ENCODE data around the gene KLK6. TPM values are rescaled to one million over a fixed set of nuclear protein-coding genes. Genes with fewer than 3 reads are reported as not detected.

The KLK6 gene
- total RNA-seq, 1 experiment from 2014 or later, result 1.5 TPM

DNA sequence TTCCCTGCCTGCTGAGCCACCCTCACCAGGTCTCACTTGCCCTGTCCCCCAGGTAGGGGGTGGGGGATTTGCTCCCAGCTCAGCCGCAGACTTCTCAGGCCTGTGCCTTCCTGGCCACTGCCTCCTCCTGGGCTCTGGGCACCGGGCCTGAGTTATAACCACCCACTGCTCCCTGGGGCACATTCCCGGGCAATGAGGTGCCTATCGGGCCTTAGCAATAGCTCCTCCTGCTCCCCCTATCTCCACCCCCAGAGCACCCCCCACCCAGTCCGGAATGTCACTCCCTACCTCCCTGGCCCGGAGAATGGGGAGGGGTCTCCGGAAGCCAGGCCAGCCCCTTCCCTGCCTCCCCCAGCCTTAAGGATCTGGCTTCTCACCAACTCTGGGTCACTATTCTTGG lies 16.5 kb downstream of the KLK6 start, which contains the start of gene KLK5:
Gene KLK5, minus strand, starts transcription at position 129 of the 400 bp plus-strand sequence. CDS start 381 bp downstream, outside the sequence.
- H3K4me1 Mint-ChIP-seq (ENCODE audit: low read depth, unreplicated experiment), result no peaks in the 10 kb centered on the region
- POLR2A ChIA-PET, result no interaction called here
- no TSS peak for BruUV-seq (replicated peaks)
- no peak within 1 kb of the TSS for H3K4me3 Mint-ChIP-seq (ENCODE audit: unreplicated experiment)
- TF ChIP-seq, protein P1, sequence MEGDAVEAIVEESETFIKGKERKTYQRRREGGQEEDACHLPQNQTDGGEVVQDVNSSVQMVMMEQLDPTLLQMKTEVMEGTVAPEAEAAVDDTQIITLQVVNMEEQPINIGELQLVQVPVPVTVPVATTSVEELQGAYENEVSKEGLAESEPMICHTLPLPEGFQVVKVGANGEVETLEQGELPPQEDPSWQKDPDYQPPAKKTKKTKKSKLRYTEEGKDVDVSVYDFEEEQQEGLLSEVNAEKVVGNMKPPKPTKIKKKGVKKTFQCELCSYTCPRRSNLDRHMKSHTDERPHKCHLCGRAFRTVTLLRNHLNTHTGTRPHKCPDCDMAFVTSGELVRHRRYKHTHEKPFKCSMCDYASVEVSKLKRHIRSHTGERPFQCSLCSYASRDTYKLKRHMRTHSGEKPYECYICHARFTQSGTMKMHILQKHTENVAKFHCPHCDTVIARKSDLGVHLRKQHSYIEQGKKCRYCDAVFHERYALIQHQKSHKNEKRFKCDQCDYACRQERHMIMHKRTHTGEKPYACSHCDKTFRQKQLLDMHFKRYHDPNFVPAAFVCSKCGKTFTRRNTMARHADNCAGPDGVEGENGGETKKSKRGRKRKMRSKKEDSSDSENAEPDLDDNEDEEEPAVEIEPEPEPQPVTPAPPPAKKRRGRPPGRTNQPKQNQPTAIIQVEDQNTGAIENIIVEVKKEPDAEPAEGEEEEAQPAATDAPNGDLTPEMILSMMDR (IDR thresholded peaks at IDR 0.05; ENCODE audit: insufficient read depth in 1 of 2, low read depth in 1 of 2, low read length in 1 of 2, severe bottlenecking in 1 of 2, unreplicated experiment in 1 of 2), result no peak
- H3K27me3 ChIP-seq (replicated peaks; ENCODE audit: control insufficient read depth, insufficient read depth, low read length), result no peaks in the 10 kb centered on the region
- H3K36me3 Mint-ChIP-seq (ENCODE audit: insufficient read depth, unreplicated experiment), result no peaks in the 10 kb centered on the region
- H3K4me1 ChIP-seq, result no peaks in the 10 kb centered on the region
- no peaks in the 10 kb centered on the region for H3K36me3 ChIP-seq (ENCODE audit: control insufficient read depth, insufficient read depth, low read length)
- no peak for DNase-seq
- H3K27me3 Mint-ChIP-seq (ENCODE audit: insufficient read depth, unreplicated experiment), result peaks cover 14% of the 10 kb centered on the region
- CTCF ChIA-PET, result no interaction called here
- H3K27ac Mint-ChIP-seq (ENCODE audit: unreplicated experiment), result no peak within 1 kb of the TSS
- intact Hi-C loops (cut with micrococcal nuclease; ENCODE audit: unreplicated experiment), result no loop called here
- no peaks in the 10 kb centered on the region for H3K9me3 Mint-ChIP-seq (ENCODE audit: unreplicated experiment)
- no peaks in the 10 kb centered on the region for H3K9me3 ChIP-seq
- H3K4me3 ChIP-seq (ENCODE audit: low read depth, low read length), result no peak within 1 kb of the TSS

DNA sequence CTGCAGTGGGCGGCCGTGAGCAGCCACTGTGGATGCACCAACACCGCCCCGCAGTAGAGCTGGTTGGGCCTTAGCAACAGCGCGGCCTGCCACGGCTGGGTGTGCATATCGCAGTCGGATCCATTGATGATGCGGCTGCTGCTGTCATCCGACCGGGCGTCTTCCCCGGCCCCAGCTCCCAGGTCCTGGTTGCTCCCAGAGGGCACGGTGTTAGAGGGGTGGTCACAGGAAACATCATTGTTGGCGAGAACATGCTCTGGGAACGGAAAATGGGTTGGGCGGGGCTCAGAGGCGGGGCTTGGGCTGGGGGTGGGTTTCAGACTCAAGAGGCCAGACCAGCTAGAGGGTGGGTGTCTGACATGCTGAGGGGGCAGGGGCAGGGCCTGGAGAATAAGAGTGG lies 19.5 kb downstream of the KLK6 start:
- Mint-ChIP-seq H3K27ac (ENCODE audit: unreplicated experiment) (no peak overlapping the region), H3K27me3 (ENCODE audit: insufficient read depth, unreplicated experiment) (peaks cover 19% of the 10 kb centered on the region), H3K36me3 (ENCODE audit: insufficient read depth, unreplicated experiment) (no peaks in the 10 kb centered on the region), H3K4me3 (ENCODE audit: unreplicated experiment) (no peak overlapping the region), H3K9me3 (ENCODE audit: unreplicated experiment) (no peaks in the 10 kb centered on the region), H3K4me1 (ENCODE audit: low read depth, unreplicated experiment) (no peaks in the 10 kb centered on the region)
- no peak overlapping the region for H3K4me3 ChIP-seq (ENCODE audit: low read depth, low read length)
- BruUV-seq (replicated peaks), result no TSS peak
- DNase-seq, result no peak
- intact Hi-C loops (cut with micrococcal nuclease; ENCODE audit: unreplicated experiment), result no loop called here
- no peaks in the 10 kb centered on the region for H3K4me1 ChIP-seq
- H3K27me3 ChIP-seq (replicated peaks; ENCODE audit: control insufficient read depth, insufficient read depth, low read length), result no peaks in the 10 kb centered on the region
- H3K9me3 ChIP-seq, result no peaks in the 10 kb centered on the region
- ChIA-PET POLR2A (no interaction called here), CTCF (no interaction called here)
- TF ChIP-seq, protein P1 (IDR thresholded peaks at IDR 0.05; ENCODE audit: insufficient read depth in 1 of 2, low read depth in 1 of 2, low read length in 1 of 2, severe bottlenecking in 1 of 2, unreplicated experiment in 1 of 2), result no peak
- no peaks in the 10 kb centered on the region for H3K36me3 ChIP-seq (ENCODE audit: control insufficient read depth, insufficient read depth, low read length)

DNA sequence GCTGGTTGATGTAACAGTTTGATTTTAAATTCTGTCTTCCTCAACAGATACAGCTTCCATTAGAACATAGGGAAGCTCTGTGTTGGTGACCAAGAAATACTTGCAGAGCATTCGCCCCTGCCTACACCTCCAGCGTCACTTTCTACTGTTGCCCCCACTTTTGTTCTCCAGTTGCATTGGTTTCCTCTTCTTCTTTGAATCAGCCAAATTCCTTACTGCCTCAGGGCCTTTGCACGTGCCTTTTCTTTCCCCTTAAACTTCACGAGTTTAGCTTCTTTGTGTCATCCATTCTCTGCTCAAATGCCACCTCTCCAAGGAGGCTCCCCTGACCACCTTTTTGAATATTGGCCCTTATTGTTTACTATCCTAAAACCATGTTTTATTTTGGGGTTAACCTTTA lies 22.3 kb downstream of the KLK6 start:
- Histone ChIP-seq H3K4me3 (ENCODE audit: low read depth, low read length) (no peak overlapping the region), H3K4me1 (no peaks in the 10 kb centered on the region), H3K27me3 (replicated peaks; ENCODE audit: control insufficient read depth, insufficient read depth, low read length) (no peaks in the 10 kb centered on the region), H3K9me3 (no peaks in the 10 kb centered on the region), H3K36me3 (ENCODE audit: control insufficient read depth, insufficient read depth, low read length) (no peaks in the 10 kb centered on the region)
- Mint-ChIP-seq H3K9me3 (ENCODE audit: unreplicated experiment) (peaks cover 11% of the 10 kb centered on the region), H3K27me3 (ENCODE audit: insufficient read depth, unreplicated experiment) (peaks cover 17% of the 10 kb centered on the region), H3K36me3 (ENCODE audit: insufficient read depth, unreplicated experiment) (no peaks in the 10 kb centered on the region), H3K4me3 (ENCODE audit: unreplicated experiment) (no peak overlapping the region), H3K27ac (ENCODE audit: unreplicated experiment) (no peak overlapping the region), H3K4me1 (ENCODE audit: low read depth, unreplicated experiment) (no peaks in the 10 kb centered on the region)
- DNase-seq, result no peak
- ChIA-PET POLR2A (no interaction called here), CTCF (interaction anchor here (0.5 kb wide), 1 partner anchor 74 kb away, joined by 3 read pairs; no protein-coding TSS in a partner anchor)
- BruUV-seq (replicated peaks), result no TSS peak
- TF ChIP-seq, protein P1 (IDR thresholded peaks at IDR 0.05; ENCODE audit: insufficient read depth in 1 of 2, low read depth in 1 of 2, low read length in 1 of 2, severe bottlenecking in 1 of 2, unreplicated experiment in 1 of 2), result no peak
- intact Hi-C loops (cut with micrococcal nuclease; ENCODE audit: unreplicated experiment), result no loop called here

All from Caco-2 (cell line).